Activated effector memory CD4-positive, alpha-beta T cell treated with anti-CD3 and anti-CD28 coated beads, Interleukin-2, amount 50 U/mL, for 16 hours (primary cell): ENCODE measurements around the gene TMC1.

ENCODE experiments used
- DNase-seq: peaks from one replicate; pipeline ENCODE4 v3.0.0-alpha.2; 2020

The TMC1 gene

GRCh38 chr9:72618811-72619210, 97.4 kb downstream of the TMC1 start:
- no peak for DNase-seq

GRCh38 chr9:72622186-72622585, 100.8 kb downstream of the TMC1 start:
- DNase-seq, result no peak

- no peak for DNase-seq
Measured at GRCh38 chr9:72623156-72623555, 101.7 kb downstream of the TMC1 start.

- DNase-seq, result no peak
Measured at GRCh38 chr9:72627147-72627546, 105.7 kb downstream of the TMC1 start.

GRCh38 chr9:72627956-72628540, 106.6 kb downstream of the TMC1 start:
- no peak for DNase-seq

GRCh38 chr9:72633966-72634365, 112.6 kb downstream of the TMC1 start:
- DNase-seq, result peak; percentile 76

- DNase-seq, result no peak
Measured at GRCh38 chr9:72635197-72635596, 113.8 kb downstream of the TMC1 start.

- no peak for DNase-seq
Measured at GRCh38 chr9:72636621-72637020, 115.2 kb downstream of the TMC1 start.

- DNase-seq, result no peak
Measured at GRCh38 chr9:72643651-72644050, 122.2 kb downstream of the TMC1 start.

GRCh38 chr9:72646061-72646460, 124.7 kb downstream of the TMC1 start:
- no peak for DNase-seq

- no peak for DNase-seq
Measured at GRCh38 chr9:72648324-72649126, 127.1 kb downstream of the TMC1 start.

- no peak for DNase-seq
Measured at GRCh38 chr9:72649127-72649442, 127.7 kb downstream of the TMC1 start.

GRCh38 chr9:72650206-72650605, 128.8 kb downstream of the TMC1 start:
- no peak for DNase-seq

- no peak for DNase-seq
Measured at GRCh38 chr9:72656021-72656420, 134.6 kb downstream of the TMC1 start.

GRCh38 chr9:72657023-72657422, 135.6 kb downstream of the TMC1 start:
- DNase-seq, result no peak

- no peak for DNase-seq
Measured at GRCh38 chr9:72658703-72659102, 137.3 kb downstream of the TMC1 start.

GRCh38 chr9:72661401-72662135, 140.2 kb downstream of the TMC1 start:
- DNase-seq, result no peak

GRCh38 chr9:72665421-72665820, 144.0 kb downstream of the TMC1 start:
- no peak for DNase-seq

GRCh38 chr9:72667181-72667580, 145.8 kb downstream of the TMC1 start:
- no peak for DNase-seq

- no peak for DNase-seq
Measured at GRCh38 chr9:72674961-72675360, 153.6 kb downstream of the TMC1 start.

GRCh38 chr9:72675586-72675985, 154.2 kb downstream of the TMC1 start:
- DNase-seq, result no peak

GRCh38 chr9:72680593-72681282, 159.3 kb downstream of the TMC1 start:
- no peak for DNase-seq

GRCh38 chr9:72681283-72681630, 159.8 kb downstream of the TMC1 start:
- no peak for DNase-seq

GRCh38 chr9:72684615-72685014, 163.2 kb downstream of the TMC1 start:
- DNase-seq, result no peak
